ENCODE results near the gene CUX1.
"Not testable (repeated sequence)": the region's sequence is repeated elsewhere in the genome, so short reads cannot be mapped to it uniquely, and the experiment has no call there.

The CUX1 gene, protein sequence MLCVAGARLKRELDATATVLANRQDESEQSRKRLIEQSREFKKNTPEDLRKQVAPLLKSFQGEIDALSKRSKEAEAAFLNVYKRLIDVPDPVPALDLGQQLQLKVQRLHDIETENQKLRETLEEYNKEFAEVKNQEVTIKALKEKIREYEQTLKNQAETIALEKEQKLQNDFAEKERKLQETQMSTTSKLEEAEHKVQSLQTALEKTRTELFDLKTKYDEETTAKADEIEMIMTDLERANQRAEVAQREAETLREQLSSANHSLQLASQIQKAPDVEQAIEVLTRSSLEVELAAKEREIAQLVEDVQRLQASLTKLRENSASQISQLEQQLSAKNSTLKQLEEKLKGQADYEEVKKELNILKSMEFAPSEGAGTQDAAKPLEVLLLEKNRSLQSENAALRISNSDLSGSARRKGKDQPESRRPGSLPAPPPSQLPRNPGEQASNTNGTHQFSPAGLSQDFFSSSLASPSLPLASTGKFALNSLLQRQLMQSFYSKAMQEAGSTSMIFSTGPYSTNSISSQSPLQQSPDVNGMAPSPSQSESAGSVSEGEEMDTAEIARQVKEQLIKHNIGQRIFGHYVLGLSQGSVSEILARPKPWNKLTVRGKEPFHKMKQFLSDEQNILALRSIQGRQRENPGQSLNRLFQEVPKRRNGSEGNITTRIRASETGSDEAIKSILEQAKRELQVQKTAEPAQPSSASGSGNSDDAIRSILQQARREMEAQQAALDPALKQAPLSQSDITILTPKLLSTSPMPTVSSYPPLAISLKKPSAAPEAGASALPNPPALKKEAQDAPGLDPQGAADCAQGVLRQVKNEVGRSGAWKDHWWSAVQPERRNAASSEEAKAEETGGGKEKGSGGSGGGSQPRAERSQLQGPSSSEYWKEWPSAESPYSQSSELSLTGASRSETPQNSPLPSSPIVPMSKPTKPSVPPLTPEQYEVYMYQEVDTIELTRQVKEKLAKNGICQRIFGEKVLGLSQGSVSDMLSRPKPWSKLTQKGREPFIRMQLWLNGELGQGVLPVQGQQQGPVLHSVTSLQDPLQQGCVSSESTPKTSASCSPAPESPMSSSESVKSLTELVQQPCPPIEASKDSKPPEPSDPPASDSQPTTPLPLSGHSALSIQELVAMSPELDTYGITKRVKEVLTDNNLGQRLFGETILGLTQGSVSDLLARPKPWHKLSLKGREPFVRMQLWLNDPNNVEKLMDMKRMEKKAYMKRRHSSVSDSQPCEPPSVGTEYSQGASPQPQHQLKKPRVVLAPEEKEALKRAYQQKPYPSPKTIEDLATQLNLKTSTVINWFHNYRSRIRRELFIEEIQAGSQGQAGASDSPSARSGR (N-terminal part only)

DNA sequence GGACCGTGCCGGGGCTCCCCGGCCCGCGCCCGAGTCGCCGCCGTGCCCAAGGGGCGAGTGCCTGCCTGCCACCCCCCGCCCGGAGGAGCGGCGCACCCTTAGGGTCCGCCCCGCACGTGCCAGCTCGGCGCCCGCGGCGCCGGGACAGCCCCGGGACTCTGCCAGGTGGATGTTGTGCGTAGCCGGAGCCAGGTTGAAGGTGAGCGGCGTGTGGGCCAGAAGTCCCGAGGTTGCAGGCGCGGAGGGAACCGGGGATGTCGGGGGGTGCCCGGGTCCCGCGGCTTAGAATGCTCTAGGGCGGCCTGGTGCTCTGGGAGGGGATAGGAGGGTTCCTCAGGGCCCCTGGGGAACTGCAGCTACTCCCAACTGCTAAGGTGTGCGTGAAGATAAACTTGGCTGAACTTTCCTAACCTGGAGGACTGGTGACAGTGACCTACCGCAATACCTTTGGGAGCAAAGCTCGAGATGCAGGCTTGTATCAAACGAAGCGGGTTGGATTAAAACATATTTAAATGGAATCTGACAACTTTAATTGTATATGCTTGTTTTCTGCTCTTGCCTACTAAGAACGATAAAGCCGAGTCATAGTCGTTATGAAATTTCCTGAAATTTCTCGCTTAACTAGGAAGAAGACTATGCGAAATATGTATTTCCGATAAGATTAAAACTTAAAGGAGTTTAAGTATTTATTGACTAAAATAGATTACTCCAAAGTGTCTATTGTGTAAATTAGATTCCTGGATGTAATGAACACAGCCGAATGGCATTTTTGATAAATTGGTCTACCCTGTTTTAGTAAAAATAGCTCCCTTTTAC lies at the start of gene CUX1:
CUX1 (plus strand) TSS at position 156 of the 816 bp plus-strand sequence; CDS start at position 170, 14 bp downstream.
- DNase-seq (ENCODE audit: low spot score) = no peak

DNA sequence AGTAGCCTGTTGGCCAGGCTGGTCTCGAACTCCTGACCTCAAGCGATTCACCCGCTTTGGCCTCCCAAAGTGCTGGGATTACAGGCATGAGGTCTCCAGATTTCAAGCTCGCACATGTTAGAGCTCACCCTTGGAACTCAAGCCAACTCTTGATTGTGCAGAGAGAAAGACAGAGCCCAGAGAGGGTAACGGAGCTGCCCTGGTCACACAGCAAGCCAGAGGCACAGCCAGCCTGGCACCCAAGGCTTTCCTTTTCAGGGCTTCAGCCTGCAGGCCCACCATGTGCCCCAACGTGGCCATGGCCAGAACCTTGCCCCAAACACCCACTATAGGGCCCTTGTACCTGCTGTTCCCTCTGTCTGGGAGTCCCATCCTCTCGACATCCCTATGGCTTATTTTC lies 49.1 kb upstream of the CUX1 start:
- no peak for DNase-seq (ENCODE audit: low spot score)

DNA sequence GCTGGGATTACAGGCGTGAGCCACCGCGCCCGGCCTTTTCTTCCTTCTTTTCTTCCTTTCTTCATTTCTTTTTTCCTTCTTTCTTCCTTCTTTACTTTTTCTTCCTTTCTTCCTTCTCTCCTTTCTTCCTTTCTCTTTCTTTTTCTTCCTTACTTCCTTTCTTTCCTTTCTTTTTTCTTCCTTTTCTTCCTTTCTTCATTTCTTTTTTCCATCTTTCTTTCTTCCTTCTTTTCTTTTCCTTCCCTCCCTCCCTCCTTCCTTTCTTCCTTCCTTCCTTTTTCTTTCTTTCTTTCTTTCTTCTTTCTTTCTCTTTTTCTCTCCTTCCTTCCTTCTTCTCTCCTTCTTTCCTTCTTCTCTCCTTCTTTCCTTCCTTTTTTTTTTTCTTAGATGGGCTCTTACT lies 47.0 kb upstream of the CUX1 start:
- DNase-seq (ENCODE audit: low spot score) = no peak

DNA sequence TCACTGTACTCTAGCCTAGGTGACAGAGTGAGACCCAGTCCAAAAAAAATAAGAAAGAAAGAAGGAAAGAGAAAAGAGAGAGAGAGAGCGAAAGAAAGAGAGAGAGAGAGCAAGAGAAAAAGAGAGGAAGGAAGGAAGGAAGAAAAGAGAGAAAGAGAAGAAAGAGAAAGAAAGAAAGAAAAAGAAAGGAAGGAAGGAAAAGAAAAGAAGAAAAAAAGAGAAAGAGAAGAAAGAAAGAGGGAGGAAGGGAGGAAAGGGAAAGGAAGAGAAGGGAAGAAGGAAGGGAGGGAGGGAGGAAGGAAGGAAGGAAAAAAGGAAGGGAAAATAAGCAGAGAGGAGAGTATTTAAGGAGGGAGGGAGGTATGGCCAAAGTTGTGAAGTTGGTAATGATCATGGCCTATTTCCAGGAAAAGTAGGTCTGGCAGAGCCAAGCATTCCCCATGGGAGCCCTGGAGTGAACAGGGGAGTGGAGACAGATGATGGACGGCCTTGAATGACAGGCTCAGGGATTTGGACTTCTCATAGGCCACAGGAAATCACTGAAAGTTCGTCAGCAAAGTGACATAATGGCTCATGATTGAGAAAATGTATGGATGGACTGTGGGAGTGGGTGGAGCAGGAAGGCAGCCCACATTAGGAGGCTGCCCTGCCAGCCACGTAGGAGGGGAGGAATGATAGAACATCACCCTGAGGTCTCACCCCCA lies 44.8 kb upstream of the CUX1 start:
- DNase-seq (ENCODE audit: low spot score) = no peak

DNA sequence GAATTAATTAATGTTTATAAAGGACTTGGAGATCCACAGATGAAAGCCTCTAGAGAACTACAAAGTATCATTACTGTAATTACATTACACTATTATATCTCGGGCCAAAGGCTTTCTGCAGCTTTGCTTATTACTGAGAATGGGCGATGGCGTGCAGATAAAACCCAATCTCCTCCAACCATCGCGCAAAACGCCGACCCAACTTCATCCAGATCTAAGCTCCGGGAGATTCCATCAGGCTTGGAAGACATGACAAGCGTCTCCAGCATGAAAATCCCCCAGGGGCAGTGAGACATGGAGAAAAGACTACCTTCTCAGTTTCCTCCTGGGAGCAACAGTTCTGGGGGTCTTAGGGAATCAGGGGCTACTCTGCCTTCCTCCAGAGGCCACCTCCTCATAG lies 42.2 kb upstream of the CUX1 start:
- no peak for DNase-seq (ENCODE audit: low spot score)

DNA sequence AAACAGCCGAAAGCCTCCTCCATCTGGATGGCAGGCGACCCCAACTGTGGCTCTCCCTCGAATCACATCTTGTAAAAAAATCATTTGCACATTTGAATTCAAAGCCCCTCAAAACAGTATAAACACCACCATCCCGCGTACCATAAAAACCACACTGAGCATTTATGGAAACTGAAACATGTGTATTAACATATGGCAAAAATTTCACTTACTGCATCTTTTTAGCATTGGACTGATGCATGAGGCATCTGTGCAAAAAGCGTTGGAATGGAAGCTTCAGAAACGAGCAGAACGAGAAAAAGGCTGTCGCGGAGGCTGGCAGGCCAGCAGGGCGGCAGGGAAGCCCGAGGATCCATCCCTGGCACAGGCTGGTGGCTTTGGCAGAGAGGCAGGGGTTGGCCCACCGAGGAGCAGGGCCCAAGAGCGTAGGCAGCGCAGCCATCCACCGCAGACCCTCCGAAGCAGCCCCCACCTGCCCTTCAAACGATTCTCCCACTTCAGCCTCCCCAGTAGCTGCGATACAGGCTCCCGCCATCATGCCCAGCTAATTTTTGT lies 39.3 kb upstream of the CUX1 start:
- DNase-seq (ENCODE audit: low spot score) = no peak

DNA sequence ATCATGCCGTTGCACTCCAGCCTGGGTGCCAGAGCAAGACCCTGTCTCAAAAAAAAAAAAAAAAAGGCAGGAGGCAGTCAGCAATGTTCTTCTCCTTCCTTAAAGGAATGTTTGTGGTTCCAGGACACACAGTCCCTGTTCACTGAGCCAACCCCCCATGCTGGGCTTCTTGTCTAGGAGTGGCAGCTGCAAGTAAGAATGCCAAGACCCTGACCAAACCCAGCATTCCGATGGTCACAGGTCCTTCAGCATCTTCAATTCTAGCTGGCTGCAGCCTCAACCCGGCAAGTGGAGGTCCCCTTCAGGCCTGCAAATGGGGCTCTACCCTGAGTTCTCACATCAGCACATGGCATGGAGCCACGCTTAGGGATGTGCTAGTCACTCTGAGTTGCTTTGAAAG lies 38.2 kb upstream of the CUX1 start:
- no peak for DNase-seq (ENCODE audit: low spot score)

DNA sequence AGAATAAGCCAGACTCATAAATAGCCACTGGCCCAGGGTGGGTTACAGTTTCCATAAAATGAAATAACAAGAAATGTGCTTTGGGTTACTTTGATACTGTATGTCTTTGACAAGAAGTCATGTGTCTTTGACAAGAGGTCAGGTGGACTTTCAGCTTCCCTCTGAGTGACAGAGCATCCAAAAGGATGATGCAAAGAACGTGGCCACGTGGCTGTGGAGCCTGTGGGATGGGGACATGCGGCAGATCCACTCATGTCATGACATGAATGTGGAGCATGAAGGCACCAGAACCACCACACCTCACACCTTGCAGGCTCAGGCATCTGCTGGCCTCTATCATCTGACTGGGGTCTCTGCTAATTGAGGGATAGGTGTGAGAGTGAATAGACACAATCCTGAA lies 37.1 kb upstream of the CUX1 start:
- DNase-seq (ENCODE audit: low spot score) = no peak

DNA sequence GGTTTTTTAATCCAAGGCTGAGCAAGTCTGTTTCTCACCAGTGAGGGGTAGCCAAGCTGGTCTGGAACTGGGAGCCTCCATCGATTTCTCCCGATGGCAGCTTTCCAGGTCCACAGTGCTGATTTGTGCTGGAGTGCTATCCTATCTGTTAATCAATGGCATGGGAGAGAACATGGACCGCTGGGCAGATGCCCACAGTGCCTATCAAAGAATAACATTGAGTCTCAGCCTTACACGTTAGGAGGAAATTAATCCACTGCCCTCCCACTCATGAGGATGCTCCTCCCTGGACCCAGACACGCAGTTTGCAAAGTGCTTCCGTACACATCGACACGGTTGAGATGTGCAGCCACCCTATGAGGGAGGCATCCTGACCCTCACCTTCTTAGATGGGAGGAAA lies 36.0 kb upstream of the CUX1 start:
- no peak for DNase-seq (ENCODE audit: low spot score)

DNA sequence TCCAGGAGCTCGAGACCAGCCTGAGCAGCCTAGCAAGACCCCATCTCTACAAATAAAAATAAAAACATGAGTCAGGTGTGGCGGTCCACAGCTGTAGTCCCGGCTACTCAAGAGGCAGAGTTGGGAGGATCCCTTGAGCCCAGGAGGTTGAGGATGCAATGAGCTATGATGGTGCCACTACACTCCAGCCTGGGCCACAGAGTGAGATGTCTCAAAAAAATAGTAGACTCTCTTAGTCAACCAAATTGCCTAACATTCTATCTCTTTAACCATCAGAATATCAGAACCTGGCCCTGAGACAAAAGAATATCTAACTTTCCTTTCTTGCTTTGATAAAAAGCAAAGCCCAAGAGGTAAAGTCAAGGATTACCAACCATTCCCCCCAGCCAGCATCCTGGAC lies 35.0 kb upstream of the CUX1 start:
- DNase-seq (ENCODE audit: low spot score) = no peak

DNA sequence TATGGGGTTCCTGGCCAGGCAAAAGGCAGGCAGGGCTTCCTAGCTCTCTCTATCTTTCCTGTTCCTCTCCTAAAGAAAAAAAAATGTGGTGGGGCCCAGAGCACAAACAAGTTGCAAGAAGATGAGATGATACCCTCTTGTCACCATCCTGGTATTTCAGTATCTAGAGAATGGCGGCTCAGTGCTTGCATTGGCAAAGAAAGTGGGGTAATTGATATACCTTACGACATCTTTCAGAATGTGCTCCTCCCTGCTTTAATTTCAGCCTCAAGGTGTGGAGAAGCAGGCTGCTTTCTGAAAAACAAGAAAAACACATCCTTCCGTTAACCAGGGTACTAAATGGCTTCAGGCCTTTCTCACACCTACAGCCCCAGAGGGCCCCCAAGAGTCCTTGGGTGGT lies 34.5 kb upstream of the CUX1 start:
- no peak for DNase-seq (ENCODE audit: low spot score)

DNA sequence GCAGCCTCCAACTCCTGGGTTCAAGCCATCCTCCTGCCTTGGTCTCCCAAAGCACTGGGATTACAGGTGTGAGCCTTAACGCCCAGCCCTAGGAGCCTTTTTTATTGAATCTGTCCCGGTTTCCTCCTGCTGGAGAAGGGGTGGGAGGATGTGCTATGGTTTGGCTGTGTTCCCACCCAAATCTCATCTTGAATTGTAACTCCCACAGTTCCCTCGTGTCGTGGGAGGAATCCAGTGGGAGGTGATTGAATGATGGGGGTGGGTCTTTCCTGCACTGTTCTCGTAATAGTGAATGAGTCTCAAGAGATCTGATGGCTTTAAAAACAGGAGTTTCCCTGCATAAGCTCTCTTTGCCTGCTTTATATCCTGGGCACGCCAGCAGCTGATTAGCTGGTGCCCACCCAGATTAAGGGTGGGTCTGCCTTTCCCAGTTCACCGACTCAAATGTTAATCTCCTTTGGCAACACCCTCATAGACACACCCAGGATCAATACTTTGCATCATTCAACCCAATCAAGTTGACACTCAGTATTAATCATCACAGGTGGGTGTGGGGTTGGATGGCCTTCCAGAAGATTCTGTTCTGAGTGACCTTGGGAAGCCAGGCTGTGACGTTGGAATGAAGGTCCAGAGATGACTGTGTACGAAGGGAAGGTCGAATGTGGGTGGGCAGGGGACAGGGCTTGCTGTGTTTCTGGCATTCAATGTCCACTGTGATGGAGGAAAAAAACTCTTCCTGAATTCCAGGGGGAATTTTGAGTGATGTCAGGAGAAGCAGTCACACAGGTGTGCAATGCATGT lies 33.8 kb upstream of the CUX1 start:
- peak; percentile 68 for DNase-seq (ENCODE audit: low spot score)

DNA sequence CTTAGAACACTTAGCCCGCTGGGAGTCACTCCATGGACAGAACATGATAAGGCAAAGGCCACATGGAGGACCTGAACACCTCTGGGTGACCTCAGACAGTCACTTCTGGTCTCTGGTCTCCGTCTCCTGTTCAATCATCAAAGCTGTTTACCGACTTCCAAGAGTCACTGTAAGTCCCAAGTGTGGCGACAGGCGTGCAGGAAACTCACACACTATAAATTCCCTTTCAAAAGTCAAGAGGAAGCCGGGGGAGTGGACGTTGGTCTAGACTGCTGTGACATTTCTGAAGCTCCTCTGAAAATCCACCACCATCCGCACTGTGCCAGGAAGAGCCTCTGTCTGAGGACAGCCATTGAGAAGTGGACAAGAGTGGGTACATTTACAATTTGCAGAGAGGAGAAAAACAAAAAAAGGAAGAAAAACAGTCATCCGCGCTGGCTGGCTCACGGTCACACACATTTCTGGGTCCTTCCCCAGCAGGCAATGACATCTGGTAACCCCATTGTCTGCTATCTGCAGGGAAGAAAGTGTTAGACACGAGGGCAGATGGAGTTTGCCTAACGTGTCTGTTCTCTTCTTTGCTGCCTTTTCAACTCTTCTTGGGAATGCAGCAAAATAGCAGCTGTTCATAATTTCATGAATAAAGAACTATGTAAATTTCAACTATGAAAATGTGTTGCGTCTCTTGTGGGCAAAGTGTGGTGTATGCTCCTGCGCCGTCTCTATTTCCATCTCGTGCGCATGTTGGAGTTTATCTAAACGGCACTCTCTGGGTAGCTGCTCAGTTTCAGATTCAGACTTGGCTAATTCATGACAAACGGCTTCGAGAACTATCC lies 32.9 kb upstream of the CUX1 start:
- no peak for DNase-seq (ENCODE audit: low spot score)

DNA sequence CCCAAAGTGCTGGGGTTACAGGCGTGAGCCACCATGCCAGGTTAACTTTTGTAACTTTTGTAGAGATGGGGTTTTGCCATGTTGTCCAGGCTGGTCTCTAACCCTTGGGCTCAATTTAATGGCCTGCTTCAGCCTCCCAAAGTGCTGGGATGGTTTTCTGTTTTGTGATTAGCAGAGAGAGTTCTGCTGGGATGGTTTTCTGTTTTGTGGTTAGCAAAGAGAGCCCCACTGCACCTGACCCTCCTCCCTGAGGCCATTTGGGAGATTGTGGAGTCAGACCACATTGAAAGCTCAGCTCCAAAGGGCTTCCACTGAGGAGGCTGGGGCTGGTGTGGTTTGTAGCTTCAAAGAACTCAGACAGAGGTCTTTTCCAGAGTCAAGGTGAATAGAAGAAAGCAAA lies 29.6 kb upstream of the CUX1 start:
- DNase-seq (ENCODE audit: low spot score) = no peak

DNA sequence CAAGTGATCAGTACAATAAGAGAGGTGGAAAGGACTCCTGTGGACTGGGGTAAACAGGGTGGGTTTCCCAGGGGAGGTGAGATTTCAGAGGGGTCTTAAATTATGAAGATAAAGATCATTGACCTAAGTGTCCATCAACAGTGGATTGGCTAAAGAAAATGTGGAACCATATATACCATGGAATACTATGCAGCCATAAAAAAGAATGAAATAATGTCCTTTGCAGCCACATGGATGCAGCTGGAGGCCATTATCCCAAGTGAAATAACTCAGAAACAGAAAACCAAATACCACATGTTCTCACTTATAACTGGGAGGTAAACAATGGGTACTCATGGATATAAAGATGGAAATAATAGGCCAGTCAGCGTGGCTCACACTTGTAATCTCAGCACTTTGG lies 28.9 kb upstream of the CUX1 start:
- no peak for DNase-seq (ENCODE audit: low spot score)

DNA sequence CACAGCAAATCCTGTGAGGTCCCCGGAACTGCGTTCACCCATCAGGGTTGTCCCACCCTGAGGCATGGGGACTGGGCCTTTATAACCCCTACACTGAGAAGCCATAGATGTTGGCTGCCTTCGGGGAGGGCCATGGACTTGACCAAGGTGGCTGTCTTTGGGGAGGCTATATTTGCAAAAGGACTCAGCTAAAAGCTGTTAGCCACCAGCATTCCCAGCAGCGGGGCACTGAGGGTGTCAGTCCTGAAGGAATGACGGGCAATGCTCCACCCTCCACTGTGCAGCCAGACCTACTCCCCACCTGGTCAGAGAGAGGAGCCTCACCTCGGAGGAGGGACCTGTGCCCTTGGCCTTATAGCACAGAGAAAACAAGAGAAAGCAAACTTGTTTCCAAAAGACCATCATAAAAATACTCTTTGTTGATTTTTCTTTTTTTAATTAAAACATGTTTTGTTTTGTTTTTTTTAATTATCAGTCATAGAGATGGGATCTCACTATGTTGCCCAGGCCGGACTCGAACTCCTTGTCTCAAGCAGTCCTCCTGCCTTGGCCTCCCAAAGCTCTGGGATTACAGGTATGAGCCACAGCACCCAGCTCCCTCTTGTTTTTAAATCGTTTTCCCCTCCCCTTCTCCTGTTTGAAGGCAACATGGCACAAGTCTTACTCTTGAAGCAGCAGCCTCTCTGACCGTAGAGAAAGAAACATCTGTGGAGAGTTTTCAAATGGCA lies 26.7 kb upstream of the CUX1 start:
- no peak for DNase-seq (ENCODE audit: low spot score)

DNA sequence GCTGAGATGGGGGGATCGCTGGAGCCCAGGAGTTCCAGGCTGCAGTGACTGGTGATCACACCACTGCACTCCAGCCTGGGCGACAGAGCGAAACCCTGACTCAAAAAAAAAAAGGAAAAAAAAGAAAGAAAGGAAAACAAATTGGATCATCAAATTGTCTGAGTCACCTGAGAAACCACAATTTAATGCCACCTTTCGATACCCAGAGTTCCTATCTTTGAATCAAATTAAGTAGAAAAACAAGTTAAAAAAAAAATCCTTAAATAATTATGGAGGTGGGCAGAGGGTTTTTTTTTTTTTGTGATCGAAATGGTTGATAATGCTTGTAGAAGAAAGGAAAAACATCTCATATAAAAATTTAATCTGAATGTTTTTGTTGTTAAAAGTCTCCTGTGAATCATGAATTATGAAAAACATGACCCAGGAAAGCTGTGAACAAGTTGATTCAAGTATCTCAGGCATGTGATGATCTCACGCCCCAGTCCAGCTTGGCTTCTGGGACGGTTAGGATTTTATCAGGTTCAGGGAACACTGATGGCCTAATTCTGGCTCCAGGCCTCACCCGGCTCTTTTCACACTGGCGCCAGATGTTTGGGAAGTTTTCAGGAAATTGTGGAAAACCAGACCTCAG lies 25.3 kb upstream of the CUX1 start:
- no peak for DNase-seq (ENCODE audit: low spot score)

DNA sequence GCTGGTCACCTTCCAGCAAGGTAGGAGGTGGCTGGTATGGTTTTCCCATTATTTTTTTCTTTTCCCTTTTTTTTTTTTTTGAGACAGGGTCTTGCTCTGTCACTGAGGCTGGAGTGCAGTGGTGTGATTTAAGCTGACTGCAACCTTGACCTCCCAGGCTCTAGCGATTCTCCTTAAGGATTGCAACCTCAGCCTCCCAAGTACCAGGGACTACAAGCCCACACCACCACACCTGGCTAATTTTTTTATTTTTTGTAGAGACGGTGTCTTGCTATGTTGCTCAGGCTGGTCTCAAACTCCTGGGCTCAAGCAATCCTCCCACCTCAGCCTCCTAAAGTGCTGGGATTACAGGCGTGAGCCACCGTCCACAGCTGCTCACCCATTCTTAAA lies 24.7 kb upstream of the CUX1 start:
- not testable (repeated sequence) for DNase-seq (ENCODE audit: low spot score)

All from putamen (tissue), 1 donor.